GM12874 (cell line): ENCODE measurements around the gene ERICH3.

ENCODE experiments used
- CTCF ChIP-seq: IDR thresholded peaks from 2 replicates; pipeline ENCODE4 v1.5.1; 2011; ENCODE audit warnings: low read depth, mild to moderate bottlenecking, control low read depth, low read length, moderate library complexity; ENCODE audit not compliant: insufficient read depth

ERICH3 gene

GRCh38 chr1:74609810-74610371, 63.7 kb downstream of the ERICH3 start:
- TF ChIP-seq CTCF, result no peak

- TF ChIP-seq CTCF, result no peak
These were observed 76.9 kb downstream of the ERICH3 start for GRCh38 chr1:74596717-74597116.

GRCh38 chr1:74593887-74594866, 79.4 kb downstream of the ERICH3 start:
- no peak for TF ChIP-seq CTCF

GRCh38 chr1:74592580-74593355, 80.8 kb downstream of the ERICH3 start:
- no peak for TF ChIP-seq CTCF

GRCh38 chr1:74591949-74592348, 81.6 kb downstream of the ERICH3 start:
- no peak for TF ChIP-seq CTCF

- TF ChIP-seq CTCF, result no peak
These were observed 83.3 kb downstream of the ERICH3 start for GRCh38 chr1:74590288-74590687.

- TF ChIP-seq CTCF, result no peak
These were observed 85.7 kb downstream of the ERICH3 start for GRCh38 chr1:74587888-74588287.
